GM18909 (cell line): ENCODE data around the gene ODAD3.
"Not testable (repeated sequence)": the region's sequence is repeated elsewhere in the genome, so short reads cannot be mapped to it uniquely, and the experiment has no call there.

Source experiments
- ATAC-seq: cut with Tn5 transposase; IDR thresholded peaks from one replicate; pipeline ENCODE4 v1.9.1; 2021; ENCODE audit warnings: mild to moderate bottlenecking; ENCODE audit not compliant: unreplicated experiment, poor library complexity

Gene ODAD3

GRCh38 chr19:11435057-11435832 lies at the start of gene ODAD3, which contains the start of gene PRKCSH:
Gene ODAD3, minus strand, starts transcription at chr19:11435121. Its CDS starts 105 bp downstream, at chr19:11435016.
Gene PRKCSH, plus strand, starts transcription at chr19:11435635. Its CDS starts 483 bp downstream, at chr19:11436118.
- ATAC-seq: peak; percentile 90

- no peak for ATAC-seq
Observed at GRCh38 chr19:11483366-11484111, 48.6 kb upstream of the ODAD3 start.

DNA sequence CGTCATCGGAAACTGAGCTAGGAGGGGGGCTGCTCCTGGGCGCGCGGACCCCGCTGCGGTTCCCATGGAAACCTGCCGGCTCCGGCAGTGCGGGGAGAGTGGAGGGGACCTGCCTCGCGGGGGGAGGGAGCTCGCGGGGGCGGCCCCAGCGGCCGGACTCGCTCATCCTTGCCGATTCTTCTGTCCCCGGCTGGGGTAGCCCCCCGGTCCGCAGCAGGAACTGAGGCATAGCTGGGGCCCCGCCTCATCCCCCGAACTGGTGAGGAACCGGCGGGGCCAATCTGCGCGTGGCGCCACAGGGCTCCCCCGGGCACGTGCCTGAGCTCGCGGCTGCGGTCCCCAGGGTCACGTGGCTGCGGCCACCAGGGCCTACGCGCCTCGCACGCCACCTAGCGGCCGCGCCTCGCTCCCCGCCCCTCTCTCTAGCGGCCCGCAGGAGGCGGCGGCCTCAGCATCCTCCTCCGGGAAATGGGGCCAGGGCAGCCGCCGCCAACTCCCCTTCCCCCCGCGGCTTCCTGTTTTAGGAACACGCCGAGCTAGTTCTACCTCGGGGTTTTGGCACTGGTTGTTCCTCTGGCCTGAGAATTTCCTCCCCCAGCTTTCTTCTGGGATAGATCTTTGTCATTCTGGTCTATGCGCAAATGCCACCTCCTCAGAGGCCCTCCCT lies 47.6 kb upstream of the ODAD3 start:
- peak; percentile 67 for ATAC-seq

DNA sequence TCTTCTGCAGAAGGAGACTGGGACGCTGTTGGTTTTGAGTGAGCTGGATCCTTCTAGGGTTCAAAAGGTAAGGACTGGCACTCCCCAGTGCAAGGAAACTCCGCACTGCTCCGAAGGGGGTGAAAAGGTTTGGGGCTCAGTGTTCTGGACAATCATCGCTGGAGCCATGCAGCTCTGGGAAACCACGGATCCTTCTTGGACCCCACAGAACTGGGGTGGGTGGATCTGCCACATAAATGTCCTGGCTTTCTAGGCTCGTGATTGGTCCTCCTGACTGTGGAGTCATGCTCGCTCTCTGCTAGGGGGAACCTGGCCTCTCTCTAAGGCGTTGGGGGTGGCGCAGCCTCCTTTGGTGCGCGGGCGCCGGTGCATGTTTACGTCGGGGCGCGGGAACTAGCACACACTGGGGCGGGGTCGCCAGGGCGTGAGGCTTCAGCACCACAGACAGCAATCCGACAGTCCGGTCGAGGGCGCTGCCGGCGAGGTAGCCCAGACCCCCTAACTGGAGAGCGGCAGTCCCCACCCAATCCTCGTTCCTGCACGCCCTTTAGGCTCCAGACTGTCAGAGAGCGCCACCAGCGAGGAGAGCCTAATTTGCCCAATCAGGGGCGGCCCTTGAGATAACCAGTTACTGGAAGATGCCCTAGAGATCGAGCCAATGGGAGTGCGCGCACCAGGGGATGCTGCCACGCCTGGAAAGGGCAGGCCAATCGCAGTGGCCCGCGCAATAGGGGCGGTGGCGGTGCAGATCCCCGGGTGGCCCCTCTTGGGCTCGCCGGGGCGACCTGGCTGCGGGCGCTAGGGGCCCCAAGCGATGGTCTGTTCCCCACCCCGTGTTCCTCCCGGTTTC lies 46.8 kb upstream of the ODAD3 start:
- ATAC-seq: peak; percentile 64

DNA sequence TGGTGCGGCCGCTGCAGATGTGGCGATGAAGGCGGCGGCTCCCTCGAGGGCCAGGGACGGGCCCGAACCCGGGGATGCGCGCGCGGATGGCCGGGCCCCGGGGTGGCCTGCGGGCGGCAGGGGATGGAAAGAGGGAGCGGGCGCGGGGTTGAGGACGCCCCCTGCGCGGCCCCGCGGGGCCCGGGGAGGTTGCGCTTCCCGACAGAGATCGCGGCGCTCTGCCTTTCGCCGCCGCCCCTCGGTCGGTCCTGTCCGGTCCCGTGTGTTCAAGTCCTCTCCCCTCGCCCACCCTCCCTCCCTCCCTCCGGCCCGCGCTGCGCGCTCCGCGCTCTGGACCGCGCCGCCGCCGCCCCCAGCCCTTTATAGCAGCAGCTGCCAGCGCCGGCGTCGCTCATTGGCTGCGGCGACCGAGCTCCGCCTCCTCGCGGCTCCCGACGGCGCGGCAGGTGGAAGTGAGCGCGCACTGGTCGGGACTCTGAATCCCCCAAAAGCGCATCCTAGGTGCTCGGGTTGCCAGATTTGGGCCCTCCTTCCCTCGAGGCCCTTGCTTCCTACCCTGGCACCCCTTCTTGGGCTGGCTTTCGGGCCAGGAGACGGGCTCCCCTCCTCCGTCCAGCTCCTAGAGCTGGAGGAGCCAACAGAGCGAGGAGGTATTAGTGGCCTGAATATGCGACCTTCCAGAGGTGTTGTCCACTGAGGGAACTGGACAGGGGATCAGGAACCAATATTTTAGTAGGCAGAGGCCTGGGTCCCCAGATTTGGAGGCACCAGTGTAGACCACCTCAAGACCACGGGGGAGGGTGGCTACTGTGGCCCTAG lies 46.0 kb upstream of the ODAD3 start, which contains the start of gene ELAVL3:
ELAVL3 (minus strand) TSS at position 332 of the 819 bp plus-strand sequence. CDS start 438 bp downstream, outside the sequence.
- ATAC-seq: no peak

GRCh38 chr19:11479898-11480714 lies 45.2 kb upstream of the ODAD3 start:
- no peak for ATAC-seq

- ATAC-seq: no peak
Observed at GRCh38 chr19:11479090-11479897, 44.4 kb upstream of the ODAD3 start.

DNA sequence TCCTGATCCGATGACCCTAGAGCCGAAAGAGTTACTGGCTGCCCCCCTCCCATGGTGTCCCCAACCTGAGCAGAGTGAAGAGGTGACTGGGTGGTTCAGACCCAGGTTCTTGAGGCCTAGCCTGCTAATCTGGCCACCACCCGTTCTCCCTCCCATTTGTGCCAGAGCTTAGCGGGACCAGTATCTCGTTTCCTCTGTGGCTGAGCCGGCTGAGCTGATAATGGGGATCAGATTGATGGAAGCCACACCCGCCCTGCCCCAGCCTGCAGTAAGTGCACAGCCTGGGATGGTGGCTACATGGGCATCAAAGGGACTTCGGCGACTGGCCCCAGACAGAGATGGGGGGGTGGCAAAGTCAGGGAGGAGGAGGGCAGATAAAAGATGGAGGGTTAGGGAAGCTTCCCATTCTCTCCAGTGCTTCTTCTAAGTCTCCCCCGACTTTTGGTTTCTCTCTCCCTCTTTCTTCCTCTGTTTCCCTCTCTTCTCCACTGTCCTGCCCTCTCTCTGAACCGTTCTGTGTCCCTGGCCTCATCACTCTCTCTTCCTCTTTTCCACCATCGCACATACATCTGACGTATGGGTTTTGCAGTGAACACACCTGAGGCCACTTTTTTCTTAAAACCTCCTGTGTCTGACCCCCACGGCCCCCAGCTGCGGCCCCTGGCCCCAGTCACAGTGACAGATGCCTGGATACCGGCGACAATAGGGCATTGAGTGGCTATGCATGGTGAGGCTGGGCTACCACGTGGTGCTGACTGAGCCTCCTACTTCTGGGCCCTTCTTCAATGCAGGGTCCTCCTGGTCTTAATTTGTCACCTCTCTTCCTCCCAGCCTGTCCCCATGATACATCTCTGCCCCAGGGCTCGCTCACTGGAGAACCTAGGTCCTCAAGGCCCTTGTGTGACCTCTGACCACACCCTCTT lies 43.5 kb upstream of the ODAD3 start:
- ATAC-seq: no peak

- no peak for ATAC-seq
Observed at GRCh38 chr19:11475861-11476260, 40.9 kb upstream of the ODAD3 start.

GRCh38 chr19:11475343-11475742 lies 40.4 kb upstream of the ODAD3 start:
- not testable (repeated sequence) for ATAC-seq

GRCh38 chr19:11473725-11474124 lies 38.8 kb upstream of the ODAD3 start:
- ATAC-seq: no peak

- ATAC-seq: not testable (repeated sequence)
Observed at GRCh38 chr19:11468266-11468845, 33.4 kb upstream of the ODAD3 start.

DNA sequence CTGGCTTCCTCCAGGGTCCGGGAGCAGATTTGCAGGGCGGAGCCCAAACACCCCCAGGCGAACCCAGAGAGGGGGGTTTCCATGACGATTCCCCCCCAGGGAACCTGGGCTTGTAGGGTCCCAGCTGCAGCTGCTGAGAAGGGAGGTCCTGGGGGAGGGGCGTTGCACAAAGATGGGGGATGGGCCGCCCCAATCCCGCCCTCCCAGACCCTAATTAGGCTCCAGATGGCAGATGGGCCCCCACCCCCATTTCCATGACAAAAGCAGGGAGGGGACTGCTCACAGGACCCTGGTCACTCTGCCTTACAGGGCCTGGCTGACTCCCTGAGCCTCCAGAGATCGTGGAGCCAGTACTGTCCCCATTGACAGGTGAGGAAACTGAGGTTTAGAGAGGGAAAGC lies 30.7 kb upstream of the ODAD3 start:
- ATAC-seq: no peak

GRCh38 chr19:11464333-11465265 lies 29.7 kb upstream of the ODAD3 start:
- ATAC-seq: no peak

- ATAC-seq: no peak
Observed at GRCh38 chr19:11463391-11463790, 28.5 kb upstream of the ODAD3 start.
